ENCODE data around the gene TP53I13.

- TF ChIP-seq, protein P1, sequence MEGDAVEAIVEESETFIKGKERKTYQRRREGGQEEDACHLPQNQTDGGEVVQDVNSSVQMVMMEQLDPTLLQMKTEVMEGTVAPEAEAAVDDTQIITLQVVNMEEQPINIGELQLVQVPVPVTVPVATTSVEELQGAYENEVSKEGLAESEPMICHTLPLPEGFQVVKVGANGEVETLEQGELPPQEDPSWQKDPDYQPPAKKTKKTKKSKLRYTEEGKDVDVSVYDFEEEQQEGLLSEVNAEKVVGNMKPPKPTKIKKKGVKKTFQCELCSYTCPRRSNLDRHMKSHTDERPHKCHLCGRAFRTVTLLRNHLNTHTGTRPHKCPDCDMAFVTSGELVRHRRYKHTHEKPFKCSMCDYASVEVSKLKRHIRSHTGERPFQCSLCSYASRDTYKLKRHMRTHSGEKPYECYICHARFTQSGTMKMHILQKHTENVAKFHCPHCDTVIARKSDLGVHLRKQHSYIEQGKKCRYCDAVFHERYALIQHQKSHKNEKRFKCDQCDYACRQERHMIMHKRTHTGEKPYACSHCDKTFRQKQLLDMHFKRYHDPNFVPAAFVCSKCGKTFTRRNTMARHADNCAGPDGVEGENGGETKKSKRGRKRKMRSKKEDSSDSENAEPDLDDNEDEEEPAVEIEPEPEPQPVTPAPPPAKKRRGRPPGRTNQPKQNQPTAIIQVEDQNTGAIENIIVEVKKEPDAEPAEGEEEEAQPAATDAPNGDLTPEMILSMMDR (IDR thresholded peaks at IDR 0.05; ENCODE audit: low read depth, low read length) = peak; percentile 20
- TF ChIP-seq POLR2A (IDR thresholded peaks at IDR 0.05; ENCODE audit: extremely low read depth, insufficient read length) (no peak), MYC (IDR thresholded peaks at IDR 0.05; ENCODE audit: low read depth, low read length) (no peak)
Observed at GRCh38 chr17:29567554-29568330, 759 bp upstream of the TP53I13 start.
